K562 (cell line): Measurements from ENCODE around the gene TMOD2.

Source experiments
- CTCF ChIP-seq, 3 experiments: IDR thresholded peaks in 2 of 3; conservative IDR thresholded peaks in 1 of 3; 2 replicates each; pipeline ENCODE4 v1.5.1; 2011 to 2012; ENCODE audit warnings: low read length in 3 of 3, mild to moderate bottlenecking in 3 of 3, control low read depth in 2 of 3, improper control_type of control experiment in 1 of 3, inconsistent platforms in 1 of 3, low read depth in 1 of 3, mixed read lengths in 1 of 3, moderate library complexity in 1 of 3; ENCODE audit not compliant: insufficient read depth in 2 of 3
- TCF15 ChIP-seq: fragments of 250-450 bp; sonication (Bioruptor Pico); IDR thresholded peaks from 2 replicates; pipeline ENCODE4 v1.8.0; 2022; ENCODE audit warnings: moderate library complexity, mild to moderate bottlenecking, inconsistent platforms
- U2AF1 ChIP-seq: fragments of 200-400 bp; formaldehyde crosslinking; optimal IDR thresholded peaks from 2 replicates; pipeline ENCODE3; 2017; ENCODE audit warnings: mild to moderate bottlenecking, low read depth, low read length, moderate library complexity
- TF ChIP-seq, protein P1 (sequence below): sonication (generic); formaldehyde crosslinking; IDR thresholded peaks from 2 replicates; pipeline ENCODE4 v1.8.1; 2022; ENCODE audit warnings: missing genetic modification reagents

- TF ChIP-seq CTCF (IDR thresholded peaks at IDR 0.05 in 2 of 3, conservative IDR thresholded peaks at IDR 0.05 in 1 of 3; ENCODE audit: insufficient read depth in 2 of 3, low read depth in 1 of 3, low read length in 3 of 3), result no peak
- no peak for TF ChIP-seq TCF15 (CRISPR knock-in tag)
- TF ChIP-seq U2AF1, result no peak
- TF ChIP-seq, protein P1, sequence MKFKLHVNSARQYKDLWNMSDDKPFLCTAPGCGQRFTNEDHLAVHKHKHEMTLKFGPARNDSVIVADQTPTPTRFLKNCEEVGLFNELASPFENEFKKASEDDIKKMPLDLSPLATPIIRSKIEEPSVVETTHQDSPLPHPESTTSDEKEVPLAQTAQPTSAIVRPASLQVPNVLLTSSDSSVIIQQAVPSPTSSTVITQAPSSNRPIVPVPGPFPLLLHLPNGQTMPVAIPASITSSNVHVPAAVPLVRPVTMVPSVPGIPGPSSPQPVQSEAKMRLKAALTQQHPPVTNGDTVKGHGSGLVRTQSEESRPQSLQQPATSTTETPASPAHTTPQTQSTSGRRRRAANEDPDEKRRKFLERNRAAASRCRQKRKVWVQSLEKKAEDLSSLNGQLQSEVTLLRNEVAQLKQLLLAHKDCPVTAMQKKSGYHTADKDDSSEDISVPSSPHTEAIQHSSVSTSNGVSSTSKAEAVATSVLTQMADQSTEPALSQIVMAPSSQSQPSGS (CRISPR knock-in tag), result no peak
Measured at GRCh38 chr15:51798281-51798680, 46.9 kb downstream of the TMOD2 start.
